GM19240 (cell line): Measurements from ENCODE around the gene AAMP.

Source experiments
- DNase-seq: peaks from one replicate; pipeline ENCODE4 v3.0.0; 2011; ENCODE audit warnings: low spot score; ENCODE audit not compliant: insufficient read length

Gene AAMP

GRCh38 chr2:218224186-218224585 lies 45.8 kb downstream of the AAMP start:
- no peak for DNase-seq

DNA sequence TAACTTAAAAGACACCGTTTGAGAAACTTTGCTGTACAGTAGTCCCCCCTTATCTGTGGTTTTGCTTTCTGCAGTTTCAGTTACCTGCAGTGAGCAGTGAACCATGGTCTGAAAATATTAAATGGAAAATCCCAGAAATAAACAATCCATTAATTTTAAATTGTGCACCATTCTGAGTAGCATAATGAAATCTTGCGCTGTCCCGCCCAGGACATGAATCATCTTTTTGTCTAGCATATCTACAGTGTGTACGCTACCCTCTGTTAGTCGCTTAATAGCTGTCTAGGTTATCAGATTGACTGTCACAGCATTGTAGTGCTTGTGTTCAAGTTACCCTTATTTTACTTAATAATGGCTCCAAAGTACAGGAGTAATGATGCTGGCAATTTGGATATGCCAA lies 46.9 kb downstream of the AAMP start:
- DNase-seq, result no peak

DNA sequence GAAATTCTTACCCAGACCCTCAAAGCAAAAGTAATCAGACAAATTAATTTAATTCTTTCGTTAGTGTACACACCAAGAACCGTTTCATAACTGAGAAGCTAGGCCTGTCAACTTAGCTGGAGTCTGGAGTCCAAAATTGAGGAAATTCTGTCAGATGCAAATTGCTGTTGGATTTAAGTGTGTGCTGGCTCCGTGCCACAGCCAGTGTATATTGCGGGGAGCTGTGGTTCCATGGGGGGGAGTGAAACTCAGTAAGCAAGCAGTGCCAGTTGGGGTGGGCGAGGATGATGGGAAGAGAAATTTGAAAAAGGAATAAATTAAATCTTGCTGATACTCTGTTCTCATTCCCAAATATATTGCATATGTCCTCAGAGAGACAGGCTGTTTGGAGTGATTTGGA lies 48.9 kb downstream of the AAMP start:
- DNase-seq, result no peak

GRCh38 chr2:218219934-218220333 lies 50.0 kb downstream of the AAMP start:
- no peak for DNase-seq

GRCh38 chr2:218218268-218219185 lies 51.4 kb downstream of the AAMP start:
- DNase-seq, result no peak

DNA sequence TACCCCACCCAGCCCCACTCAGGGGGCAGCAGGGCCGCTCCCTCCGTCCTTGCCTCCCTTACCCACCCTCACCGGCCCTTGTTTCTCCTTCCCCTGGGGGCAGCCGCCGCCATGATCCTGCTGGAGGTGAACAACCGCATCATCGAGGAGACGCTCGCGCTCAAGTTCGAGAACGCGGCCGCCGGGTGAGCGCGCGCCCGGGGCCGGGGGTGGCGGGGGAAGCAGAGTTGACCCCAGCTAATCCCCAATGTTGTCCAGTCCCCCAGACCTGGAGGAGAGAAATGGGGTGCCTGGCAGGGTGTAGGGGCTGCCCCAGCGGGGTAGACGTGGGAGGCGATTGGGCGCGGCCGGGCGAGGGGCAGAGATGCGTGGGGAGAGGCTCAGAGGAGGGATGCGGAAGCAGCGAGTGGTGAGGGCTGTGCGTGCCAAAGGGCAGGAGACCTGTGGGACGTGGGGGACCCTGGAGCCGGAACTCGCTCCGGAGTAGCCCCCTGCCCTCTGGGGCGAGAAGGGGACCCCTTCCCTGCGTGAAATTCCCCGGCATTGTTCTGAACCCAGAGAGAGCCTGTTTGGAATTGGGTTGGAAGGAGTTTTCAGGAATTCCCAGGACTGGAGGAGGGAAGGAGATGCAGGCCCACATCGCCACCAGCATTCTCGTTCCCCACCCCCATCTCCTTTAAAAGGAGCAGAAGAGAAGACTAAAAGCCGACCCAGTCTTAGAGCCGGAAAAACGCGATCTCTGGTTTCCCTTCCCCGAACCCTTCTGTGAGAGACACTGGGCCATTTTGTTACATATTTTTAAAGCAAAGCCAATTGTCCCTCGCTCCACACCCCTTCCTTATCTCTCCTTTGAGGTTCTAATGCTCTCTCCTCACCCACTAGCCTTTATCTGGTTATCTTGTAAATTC lies 52.3 kb downstream of the AAMP start:
- no peak for DNase-seq

DNA sequence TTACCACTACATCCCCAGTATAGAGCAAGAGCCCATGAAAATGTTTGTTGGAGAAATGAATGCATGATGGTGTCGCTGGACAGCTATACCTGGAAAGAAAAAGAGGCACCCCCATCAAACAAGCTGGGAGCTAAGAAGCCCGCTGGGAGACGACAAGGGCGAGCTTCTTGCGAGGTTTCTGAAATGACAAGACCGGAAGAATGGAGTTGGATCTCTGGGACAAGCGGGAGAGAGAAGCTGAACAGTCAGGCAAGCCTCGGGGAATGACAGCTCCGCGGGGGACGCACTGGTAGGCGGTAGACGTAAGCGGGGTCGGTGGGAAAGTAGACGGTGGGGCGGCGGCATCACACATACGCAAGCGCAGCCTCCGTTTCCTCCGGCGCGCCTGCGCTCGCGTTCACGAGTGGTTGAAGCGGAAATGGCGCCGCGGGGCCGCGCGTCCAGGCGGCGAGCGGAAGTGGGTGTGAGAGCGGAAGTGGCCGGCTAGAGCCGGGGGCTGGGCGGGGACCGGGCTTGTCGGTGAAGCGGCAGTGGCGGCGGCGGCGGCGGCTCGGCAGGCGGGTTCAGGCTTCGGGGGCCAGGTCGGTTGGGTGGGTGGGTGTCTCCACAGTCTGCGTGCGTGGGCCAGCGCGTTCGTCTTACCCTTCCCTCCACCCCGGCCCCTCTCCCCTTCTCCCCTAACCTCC lies 53.1 kb downstream of the AAMP start, which contains the start of gene ARPC2:
TSS of gene ARPC2 (plus strand) at position 516 of the 686 bp plus-strand sequence. CDS start 282 bp downstream, outside the sequence.
- DNase-seq, result peak; percentile 86

GRCh38 chr2:218216336-218216673 lies 53.6 kb downstream of the AAMP start:
- DNase-seq, result no peak
